Measurements from ENCODE around the gene IFNL4. TPM values are rescaled to one million over a fixed set of nuclear protein-coding genes. Genes with fewer than 3 reads are reported as not detected.

Gene IFNL4
- total and polyA plus RNA-seq, 2 donors (not counting 1 experiment from before 2014, with no cell fraction given) = not detected

DNA sequence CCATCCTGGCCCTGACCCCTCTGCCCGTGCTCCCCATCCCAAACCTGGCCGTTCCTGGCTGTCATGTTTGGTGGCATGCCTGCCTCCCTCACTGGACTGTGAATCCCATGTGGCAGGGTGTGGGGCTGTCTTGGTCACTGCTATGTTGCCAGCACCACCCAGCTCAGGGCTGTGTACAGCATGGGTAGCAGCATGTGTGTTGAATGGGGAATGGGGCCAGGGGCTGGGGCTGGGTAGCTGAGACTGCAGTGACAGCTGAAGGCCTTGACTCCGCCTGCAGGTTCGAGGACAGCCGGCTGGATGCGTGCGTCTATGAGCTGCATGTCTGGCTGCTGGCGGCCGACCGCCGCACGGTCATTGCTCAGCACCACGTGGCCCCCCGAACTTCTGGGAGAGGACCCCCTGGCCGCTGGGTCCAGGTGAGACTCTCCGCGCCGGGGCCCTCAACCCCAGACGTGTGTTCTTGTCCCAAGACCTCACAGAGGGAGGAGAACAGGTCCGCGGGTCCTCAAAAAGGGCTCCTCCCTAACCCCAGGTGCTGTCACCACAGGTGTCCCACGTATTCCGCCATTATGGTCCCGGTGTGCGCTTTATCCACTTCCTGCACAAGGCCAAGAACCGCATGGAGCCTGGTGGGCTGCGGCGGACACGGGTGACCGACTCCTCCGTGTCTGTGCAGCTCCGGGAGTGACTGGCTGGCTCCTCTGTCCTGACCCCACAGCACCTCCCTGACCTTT lies 48.4 kb downstream of the IFNL4 start:
- H3K9me3 Mint-ChIP-seq (ENCODE audit: insufficient read depth) = no peaks in the 10 kb centered on the region
- no peak overlapping the region for H3K27ac Mint-ChIP-seq
- H3K9me3 ChIP-seq (ENCODE audit: control extremely low read depth in 1 of 3, control insufficient read depth in 2 of 3, insufficient read depth in 1 of 3, low read length in 2 of 3) = no peaks in the 10 kb centered on the region
- H3K4me2 ChIP-seq (replicated peaks; ENCODE audit: low read depth, low read length, poor library complexity, severe bottlenecking) = no peak overlapping the region
- peaks cover 0 to 18% of the 10 kb centered on the region in 2 donors for H3K4me1 ChIP-seq (ENCODE audit: control insufficient read depth in 2 of 2, insufficient read depth in 2 of 2, low read length in 2 of 2)
- DNase-seq (no peak), ATAC-seq (ENCODE audit: low read depth) (no peak)
- H3K9ac ChIP-seq (ENCODE audit: low read length) = no peak overlapping the region
- peaks cover 70% of the 10 kb centered on the region for H3K27me3 Mint-ChIP-seq
- H3K27ac ChIP-seq (ENCODE audit: low read length in 2 of 2) = no peak overlapping the region
- no peaks in the 10 kb centered on the region for H3K36me3 ChIP-seq (replicated peaks in 1 of 2; ENCODE audit: control extremely low read depth in 1 of 2, control insufficient read depth in 1 of 2, extremely low read depth in 1 of 2, insufficient read depth in 2 of 2, low read length in 1 of 2)
- no peak overlapping the region for H3K4me3 Mint-ChIP-seq
- CTCF ChIA-PET = no interaction called here
- H3K27me3 ChIP-seq (replicated peaks in 1 of 4; ENCODE audit: control extremely low read depth in 1 of 4, control insufficient read depth in 3 of 4, insufficient read depth in 4 of 4, low read length in 3 of 4) = peaks cover 0 to 68% (median 23%) of the 10 kb centered on the region in 4 experiments
- H4K20me1 ChIP-seq (ENCODE audit: control insufficient read depth, insufficient read depth, low read length, poor library complexity, severe bottlenecking) = no peaks in the 10 kb centered on the region
- H3K4me3 ChIP-seq (ENCODE audit: control extremely low read depth in 1 of 5, extremely low read depth in 1 of 5, insufficient read depth in 1 of 5, low read depth in 2 of 5, low read length in 4 of 5) = no peak overlapping the region
- intact Hi-C loops (cut with micrococcal nuclease) = no loop called here
- no peak for TF ChIP-seq EZH2 (IDR thresholded peaks at IDR 0.05; ENCODE audit: borderline replicate concordance, insufficient read depth, low read depth, low read length, poor library complexity, severe bottlenecking)
- TF ChIP-seq, protein P1, sequence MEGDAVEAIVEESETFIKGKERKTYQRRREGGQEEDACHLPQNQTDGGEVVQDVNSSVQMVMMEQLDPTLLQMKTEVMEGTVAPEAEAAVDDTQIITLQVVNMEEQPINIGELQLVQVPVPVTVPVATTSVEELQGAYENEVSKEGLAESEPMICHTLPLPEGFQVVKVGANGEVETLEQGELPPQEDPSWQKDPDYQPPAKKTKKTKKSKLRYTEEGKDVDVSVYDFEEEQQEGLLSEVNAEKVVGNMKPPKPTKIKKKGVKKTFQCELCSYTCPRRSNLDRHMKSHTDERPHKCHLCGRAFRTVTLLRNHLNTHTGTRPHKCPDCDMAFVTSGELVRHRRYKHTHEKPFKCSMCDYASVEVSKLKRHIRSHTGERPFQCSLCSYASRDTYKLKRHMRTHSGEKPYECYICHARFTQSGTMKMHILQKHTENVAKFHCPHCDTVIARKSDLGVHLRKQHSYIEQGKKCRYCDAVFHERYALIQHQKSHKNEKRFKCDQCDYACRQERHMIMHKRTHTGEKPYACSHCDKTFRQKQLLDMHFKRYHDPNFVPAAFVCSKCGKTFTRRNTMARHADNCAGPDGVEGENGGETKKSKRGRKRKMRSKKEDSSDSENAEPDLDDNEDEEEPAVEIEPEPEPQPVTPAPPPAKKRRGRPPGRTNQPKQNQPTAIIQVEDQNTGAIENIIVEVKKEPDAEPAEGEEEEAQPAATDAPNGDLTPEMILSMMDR (IDR thresholded peaks at IDR 0.05) = no peak
- 90% methylated on average over 31 of the region's 32 CpGs for WGBS (ENCODE audit: insufficient coverage)
- H3K79me2 ChIP-seq (ENCODE audit: control insufficient read depth, insufficient read depth, low read length) = no peaks in the 10 kb centered on the region
- H3K4me1 Mint-ChIP-seq = peaks cover 11% of the 10 kb centered on the region
- H2AFZ ChIP-seq (ENCODE audit: insufficient read depth, low read depth, low read length, poor library complexity, severe bottlenecking) = no peak overlapping the region
- POLR2A ChIA-PET = no interaction called here

- Histone ChIP-seq H3K4me3 (ENCODE audit: control extremely low read depth in 1 of 5, extremely low read depth in 1 of 5, insufficient read depth in 1 of 5, low read depth in 2 of 5, low read length in 4 of 5) (no peak overlapping the region), H4K20me1 (ENCODE audit: control insufficient read depth, insufficient read depth, low read length, poor library complexity, severe bottlenecking) (no peaks in the 10 kb centered on the region), H2AFZ (ENCODE audit: insufficient read depth, low read depth, low read length, poor library complexity, severe bottlenecking) (no peak overlapping the region), H3K27me3 (replicated peaks in 1 of 4; ENCODE audit: control extremely low read depth in 1 of 4, control insufficient read depth in 3 of 4, insufficient read depth in 4 of 4, low read length in 3 of 4) (peaks cover 0 to 74% (median 23%) of the 10 kb centered on the region in 4 experiments), H3K79me2 (ENCODE audit: control insufficient read depth, insufficient read depth, low read length) (no peaks in the 10 kb centered on the region), H3K27ac (ENCODE audit: low read length in 2 of 2) (no peak overlapping the region), H3K4me2 (replicated peaks; ENCODE audit: low read depth, low read length, poor library complexity, severe bottlenecking) (no peak overlapping the region), H3K9ac (ENCODE audit: low read length) (no peak overlapping the region), H3K9me3 (ENCODE audit: control extremely low read depth in 1 of 3, control insufficient read depth in 2 of 3, insufficient read depth in 1 of 3, low read length in 2 of 3) (no peaks in the 10 kb centered on the region), H3K4me1 (ENCODE audit: control insufficient read depth in 2 of 2, insufficient read depth in 2 of 2, low read length in 2 of 2) (peaks cover 0 to 18% of the 10 kb centered on the region in 2 donors), H3K36me3 (replicated peaks in 1 of 2; ENCODE audit: control extremely low read depth in 1 of 2, control insufficient read depth in 1 of 2, extremely low read depth in 1 of 2, insufficient read depth in 2 of 2, low read length in 1 of 2) (no peaks in the 10 kb centered on the region)
- Mint-ChIP-seq H3K27ac (no peak overlapping the region), H3K4me3 (no peak overlapping the region), H3K9me3 (ENCODE audit: insufficient read depth) (no peaks in the 10 kb centered on the region), H3K4me1 (peaks cover 13% of the 10 kb centered on the region), H3K27me3 (peaks cover 65% of the 10 kb centered on the region)
- ATAC-seq (ENCODE audit: low read depth) = no peak
- DNase-seq = no peak
- WGBS (ENCODE audit: insufficient coverage) = 68% methylated on average over 8 of the region's 11 CpGs
- no peak for TF ChIP-seq EZH2 (IDR thresholded peaks at IDR 0.05; ENCODE audit: borderline replicate concordance, insufficient read depth, low read depth, low read length, poor library complexity, severe bottlenecking)
- TF ChIP-seq, protein P1 (IDR thresholded peaks at IDR 0.05) = no peak
- POLR2A ChIA-PET = no interaction called here
- CTCF ChIA-PET = no interaction called here
- intact Hi-C loops (cut with micrococcal nuclease) = no loop called here
Measured at GRCh38 chr19:39199025-39199424, 49.6 kb downstream of the IFNL4 start.
